Panc1 (cell line): ENCODE data around the gene SNRPF. TPM values are rescaled to one million over a fixed set of nuclear protein-coding genes. Genes with fewer than 3 reads are reported as not detected.
"Not testable (repeated sequence)": the region's sequence is repeated elsewhere in the genome, so short reads cannot be mapped to it uniquely, and the experiment has no call there.

Source experiments
- ATAC-seq: fragments of 200-7000 bp; cut with Tn5 transposase; 2 replicates; pipeline ENCODE4 v1.9.1; 2020; ENCODE audit warnings: mild to moderate bottlenecking, moderate library complexity
- BruUV-seq: library from RNA; stranded (reverse); fragments of 400-500 nt; replicated peaks from 2 replicates; lab custom pipeline; 2021; lab: Mats Ljungman, UMichigan
- CTCF ChIA-PET: fragments of 300-600 bp; sonication (Branson Sonifier 250); formaldehyde crosslinking; loops from one replicate; lab custom pipeline; 2022; ENCODE audit warnings: antibody characterized with exemption; lab: Charles Lee
- POLR2A ChIA-PET: fragments of 300-600 bp; sonication (Branson Sonifier 250); formaldehyde crosslinking; loops from one replicate; lab custom pipeline; 2022; ENCODE audit warnings: antibody characterized with exemption; lab: Charles Lee
- DNase-seq: peaks from one replicate; pipeline ENCODE4 v3.0.0-alpha.2; 2010; ENCODE audit warnings: low read depth, low spot score
- H3K27ac ChIP-seq: 2 replicates; pipeline ENCODE4 v1.5.1; 2011; ENCODE audit warnings: mild to moderate bottlenecking, low read length, inconsistent platforms
- H3K27me3 ChIP-seq: fragments of 200-500 bp; sonication (Bioruptor generic); 2 replicates; pipeline ENCODE4 v1.6.0; 2014; ENCODE audit warnings: low read length, inconsistent platforms; ENCODE audit not compliant: control insufficient read depth, insufficient read depth
- H3K36me3 ChIP-seq: fragments of 200-500 bp; sonication (Bioruptor generic); 2 replicates; pipeline ENCODE4 v1.5.1; 2014; ENCODE audit warnings: inconsistent platforms, mild to moderate bottlenecking, low read length, moderate library complexity; ENCODE audit not compliant: control insufficient read depth, insufficient read depth
- H3K4me1 ChIP-seq: 2 replicates; pipeline ENCODE4 v1.5.1; 2011; ENCODE audit warnings: inconsistent platforms, mild to moderate bottlenecking, low read length, moderate library complexity; ENCODE audit not compliant: control insufficient read depth, insufficient read depth
- H3K4me3 ChIP-seq, 2 experiments: 2 replicates each; pipeline ENCODE4 v1.5.1; 2011 to 2012; ENCODE audit warnings: low read depth in 2 of 2, low read length in 2 of 2, mild to moderate bottlenecking in 2 of 2, inconsistent platforms in 1 of 2, moderate library complexity in 1 of 2
- H3K9me3 ChIP-seq: fragments of 200-500 bp; sonication (Bioruptor generic); 2 replicates; pipeline ENCODE4 v1.5.1; 2014; ENCODE audit warnings: low read depth, mild to moderate bottlenecking, inconsistent platforms, low read length, moderate library complexity; ENCODE audit not compliant: control insufficient read depth, insufficient read depth
- CTCF ChIP-seq: fragments of 450-650 bp; IDR thresholded peaks from 2 replicates; pipeline ENCODE4 v1.5.1; 2017; ENCODE audit warnings: mild to moderate bottlenecking
- POLR2AphosphoS5 ChIP-seq: IDR thresholded peaks from 2 replicates; pipeline ENCODE4 v1.6.1; 2012; ENCODE audit warnings: mild to moderate bottlenecking, low read depth, low read length, moderate library complexity
- REST ChIP-seq, 2 experiments: IDR thresholded peaks; 2 replicates each; pipeline ENCODE4 v1.6.1; 2011 to 2012; ENCODE audit warnings: low read depth in 2 of 2, control low read depth in 1 of 2, low read length in 1 of 2, mild to moderate bottlenecking in 1 of 2, moderate library complexity in 1 of 2; ENCODE audit not compliant: insufficient read depth in 1 of 2
- SIN3A ChIP-seq: IDR thresholded peaks from 2 replicates; pipeline ENCODE4 v1.6.1; 2012; ENCODE audit warnings: low read depth, mild to moderate bottlenecking, low read length, moderate library complexity, borderline replicate concordance; ENCODE audit not compliant: insufficient read depth
- TCF7L2 ChIP-seq: IDR thresholded peaks from 2 replicates; pipeline ENCODE4 v1.6.1; 2011; ENCODE audit warnings: mild to moderate bottlenecking, low read depth, low read length, inconsistent platforms
- in situ Hi-C: cut with HindIII; loops from 2 replicates; pipeline ENCODE4 v1.10.0; 2016; ENCODE audit warnings: low sequenced_read_pairs, low pct_unique_long_range_greater_than_20kb
- intact Hi-C: fragments of 100-400 bp; cut with micrococcal nuclease; formaldehyde crosslinking; loops from one replicate; pipeline ENCODE4 v1.10.0; 2022; ENCODE audit not compliant: unreplicated experiment
- total RNA-seq: library from RNA; stranded (reverse); gene quantifications from one replicate; pipeline ENCODE4 v1.2.1, GENCODE V29; 2021; ENCODE audit not compliant: unreplicated experiment

Gene SNRPF
- total RNA-seq, 1 experiment from 2014 or later = 38.7 TPM

GRCh38 chr12:95810411-95810810, 48.3 kb upstream of the SNRPF start:
- no peaks in the 10 kb centered on the region for H3K27me3 ChIP-seq
- BruUV-seq = no TSS peak
- no peak overlapping the region for H3K4me3 ChIP-seq
- DNase-seq = no peak
- no peaks in the 10 kb centered on the region for H3K4me1 ChIP-seq
- ChIA-PET CTCF (interaction anchor here (0.6 to 0.7 kb wide), 3 partner anchors 15 to 150 kb away, joined by 3 to 4 read pairs (median 3); no protein-coding TSS in a partner anchor), POLR2A (interaction anchor here (0.6 kb wide), 1 partner anchor 27 kb away, joined by 3 read pairs; no protein-coding TSS in a partner anchor)
- no peak overlapping the region for H3K27ac ChIP-seq
- no peaks in the 10 kb centered on the region for H3K9me3 ChIP-seq
- in situ Hi-C loops (no loop called here), intact Hi-C loops (no loop called here)
- H3K36me3 ChIP-seq = no peaks in the 10 kb centered on the region
- TF ChIP-seq REST (IDR thresholded peaks at IDR 0.05; ENCODE audit: insufficient read depth in 1 of 2, low read depth in 2 of 2, low read length in 1 of 2) = no peak
- TF ChIP-seq SIN3A = no peak
- no peak for TF ChIP-seq CTCF
- TF ChIP-seq TCF7L2 = no peak
- TF ChIP-seq POLR2AphosphoS5 = no peak
- ATAC-seq = no peak

DNA sequence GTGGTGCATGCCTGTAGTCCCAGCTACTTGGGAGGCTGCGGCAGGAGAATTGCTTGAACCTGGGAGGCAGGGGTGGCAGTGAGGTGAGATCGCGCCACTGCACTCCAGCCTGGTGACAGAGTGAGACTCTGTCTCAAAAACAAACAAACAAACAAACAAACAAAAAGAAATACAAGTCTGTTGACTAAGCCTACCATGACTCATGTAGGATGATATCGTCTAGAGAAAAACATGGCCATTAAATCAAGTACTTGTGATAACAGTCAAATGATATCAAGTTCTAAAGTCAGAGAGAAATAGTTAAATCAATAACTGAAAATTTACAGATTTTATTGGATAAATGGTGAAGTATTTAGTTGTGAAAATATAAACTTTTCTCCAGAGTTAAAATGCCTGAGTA, 46.6 kb upstream of the SNRPF start:
- H3K4me1 ChIP-seq, BruUV-seq, H3K27me3 ChIP-seq, H3K4me3 ChIP-seq, intact Hi-C loops, H3K9me3 ChIP-seq, H3K27ac ChIP-seq, in situ Hi-C loops, POLR2A ChIA-PET, DNase-seq, ATAC-seq, CTCF ChIA-PET, H3K36me3 ChIP-seq: not testable (repeated sequence)

DNA sequence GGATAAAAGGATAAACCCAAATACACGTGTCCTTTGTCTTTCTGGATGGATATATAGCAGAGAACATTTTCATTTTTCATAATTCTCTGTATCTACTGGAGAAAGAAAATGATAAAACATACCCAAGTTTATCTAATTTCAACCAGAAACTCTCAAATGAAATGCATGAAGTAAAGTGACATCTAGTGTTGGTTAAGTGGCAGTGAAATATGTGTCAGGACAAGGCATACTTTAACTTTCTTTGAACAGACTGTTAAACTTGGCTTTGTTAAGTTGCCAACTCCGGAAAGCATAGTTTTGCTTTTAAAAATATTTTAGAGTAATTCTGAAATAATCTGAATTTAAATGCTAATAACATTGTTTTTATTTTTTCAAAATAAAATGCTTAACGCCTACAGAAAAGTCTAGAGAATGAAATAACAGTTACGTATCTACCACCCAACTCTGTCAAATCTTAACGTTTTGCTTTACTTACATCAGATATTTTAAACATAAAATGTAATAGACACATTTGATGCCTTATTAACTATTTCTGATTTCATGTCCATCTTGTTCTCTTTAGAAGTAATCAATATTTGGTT, 43.0 kb upstream of the SNRPF start:
- Histone ChIP-seq H3K4me3 (no peak overlapping the region), H3K27ac (no peak overlapping the region), H3K27me3 (no peaks in the 10 kb centered on the region), H3K4me1 (no peaks in the 10 kb centered on the region), H3K9me3 (no peaks in the 10 kb centered on the region), H3K36me3 (no peaks in the 10 kb centered on the region)
- POLR2A ChIA-PET = no interaction called here
- TF ChIP-seq CTCF = peak; percentile 71; the same call in 1 of the 2 replicates
- no peak for TF ChIP-seq SIN3A
- DNase-seq = no peak
- CTCF ChIA-PET = no interaction called here
- peak; percentile 75 for ATAC-seq
- no TSS peak for BruUV-seq
- in situ Hi-C loops = no loop called here
- intact Hi-C loops = loop anchor here (1.0 to 5.0 kb wide), 2 partner anchors 193 to 233 kb away; no protein-coding TSS in a partner anchor
